T-helper 2 cell treated with Interferon-gamma antibody and Interleukin-4, amounts not matched to agents 100 ng/mL and 5 ng/mL, for 36 hours (primary cell): ENCODE data around the gene USP17L26. TPM values are rescaled to one million over a fixed set of nuclear protein-coding genes. Genes with fewer than 3 reads are reported as not detected.
"Not testable (repeated sequence)": the region's sequence is repeated elsewhere in the genome, so short reads cannot be mapped to it uniquely, and the experiment has no call there.

Experiments
- intact Hi-C: fragments of 100-400 bp; cut with micrococcal nuclease; formaldehyde crosslinking; loops from one replicate; pipeline ENCODE4 v1.15.1; 2023
- total RNA-seq: library from RNA; stranded (reverse); gene quantifications from 2 replicates; pipeline ENCODE4 v1.2.3, GENCODE V29; 2022

The USP17L26 gene
- total RNA-seq, result not detected in 2 replicates

DNA sequence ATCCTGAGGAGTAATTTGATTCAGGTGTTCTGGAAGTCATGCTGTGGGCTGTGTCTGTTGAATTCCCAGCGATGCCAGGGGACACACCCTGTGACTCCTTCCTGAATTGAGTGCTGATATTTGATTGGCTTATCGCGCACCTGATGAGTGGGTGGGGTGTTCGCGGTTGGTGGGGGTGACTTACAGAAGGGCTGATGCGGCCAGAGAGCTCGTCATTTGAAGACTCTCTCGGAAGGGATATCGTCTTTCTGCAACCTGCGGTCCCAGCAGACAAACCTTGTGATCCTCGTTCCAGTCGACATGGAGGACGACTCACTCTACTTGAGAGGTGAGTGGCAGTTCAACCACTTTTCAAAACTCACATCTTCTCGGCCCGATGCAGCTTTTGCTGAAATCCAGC lies at the start of gene USP17L26:
Gene USP17L26 (plus strand): TSS at position 301 of the 400 bp plus-strand sequence. CDS start 0 bp downstream, at position 301.
- intact Hi-C loops, result not testable (repeated sequence)

DNA sequence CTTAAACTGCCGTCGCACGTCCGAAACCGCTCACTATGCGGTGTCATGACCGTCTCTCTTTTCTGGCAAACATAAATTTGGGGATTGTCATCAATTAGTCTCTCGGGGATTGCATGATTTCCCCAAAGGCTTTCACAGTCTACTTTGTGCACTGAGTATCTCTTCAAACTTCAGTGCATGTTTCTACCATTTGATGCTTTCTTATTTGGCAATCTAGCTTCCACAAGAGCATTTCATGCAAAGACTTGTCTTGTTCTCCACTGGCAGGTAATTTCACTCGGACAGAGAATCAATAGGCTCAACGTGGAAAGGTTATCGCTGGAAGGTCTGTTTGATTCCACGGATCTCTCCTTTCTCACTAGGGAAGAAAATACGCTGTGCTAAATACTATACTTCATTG lies 10.3 kb upstream of the USP17L26 start:
- intact Hi-C loops, result not testable (repeated sequence)

DNA sequence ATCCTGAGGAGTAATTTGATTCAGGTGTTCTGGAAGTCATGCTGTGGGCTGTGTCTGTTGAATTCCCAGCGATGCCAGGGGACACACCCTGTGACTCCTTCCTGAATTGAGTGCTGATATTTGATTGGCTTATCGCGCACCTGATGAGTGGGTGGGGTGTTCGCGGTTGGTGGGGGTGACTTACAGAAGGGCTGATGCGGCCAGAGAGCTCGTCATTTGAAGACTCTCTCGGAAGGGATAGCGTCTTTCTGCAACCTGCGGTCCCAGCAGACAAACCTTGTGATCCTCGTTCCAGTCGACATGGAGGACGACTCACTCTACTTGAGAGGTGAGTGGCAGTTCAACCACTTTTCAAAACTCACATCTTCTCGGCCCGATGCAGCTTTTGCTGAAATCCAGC lies 9.6 kb upstream of the USP17L26 start, which contains the start of gene USP17L24:
Gene USP17L24 (plus strand): TSS at position 301 of the 400 bp plus-strand sequence. CDS start 0 bp downstream, at position 301.
- intact Hi-C loops, result not testable (repeated sequence)

- intact Hi-C loops, result not testable (repeated sequence)
Observed at GRCh38 chr4:9329611-9330010, 4.8 kb upstream of the USP17L26 start, which contains the start of gene USP17L25. Gene USP17L25 (plus strand): TSS chr4:9329911. CDS start chr4:9329911, 0 bp downstream.

DNA sequence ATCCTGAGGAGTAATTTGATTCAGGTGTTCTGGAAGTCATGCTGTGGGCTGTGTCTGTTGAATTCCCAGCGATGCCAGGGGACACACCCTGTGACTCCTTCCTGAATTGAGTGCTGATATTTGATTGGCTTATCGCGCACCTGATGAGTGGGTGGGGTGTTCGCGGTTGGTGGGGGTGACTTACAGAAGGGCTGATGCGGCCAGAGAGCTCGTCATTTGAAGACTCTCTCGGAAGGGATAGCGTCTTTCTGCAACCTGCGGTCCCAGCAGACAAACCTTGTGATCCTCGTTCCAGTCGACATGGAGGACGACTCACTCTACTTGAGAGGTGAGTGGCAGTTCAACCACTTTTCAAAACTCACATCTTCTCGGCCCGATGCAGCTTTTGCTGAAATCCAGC lies 4.6 kb downstream of the USP17L26 start, which contains the start of gene USP17L5:
Gene USP17L5 (plus strand): TSS at position 301 of the 400 bp plus-strand sequence. CDS start 0 bp downstream, at position 301.
- intact Hi-C loops, result not testable (repeated sequence)

DNA sequence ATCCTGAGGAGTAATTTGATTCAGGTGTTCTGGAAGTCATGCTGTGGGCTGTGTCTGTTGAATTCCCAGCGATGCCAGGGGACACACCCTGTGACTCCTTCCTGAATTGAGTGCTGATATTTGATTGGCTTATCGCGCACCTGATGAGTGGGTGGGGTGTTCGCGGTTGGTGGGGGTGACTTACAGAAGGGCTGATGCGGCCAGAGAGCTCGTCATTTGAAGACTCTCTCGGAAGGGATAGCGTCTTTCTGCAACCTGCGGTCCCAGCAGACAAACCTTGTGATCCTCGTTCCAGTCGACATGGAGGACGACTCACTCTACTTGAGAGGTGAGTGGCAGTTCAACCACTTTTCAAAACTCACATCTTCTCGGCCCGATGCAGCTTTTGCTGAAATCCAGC lies 9.4 kb downstream of the USP17L26 start, which contains the start of gene USP17L27:
Gene USP17L27 (plus strand): TSS at position 301 of the 400 bp plus-strand sequence. CDS start 0 bp downstream, at position 301.
- intact Hi-C loops, result not testable (repeated sequence)

DNA sequence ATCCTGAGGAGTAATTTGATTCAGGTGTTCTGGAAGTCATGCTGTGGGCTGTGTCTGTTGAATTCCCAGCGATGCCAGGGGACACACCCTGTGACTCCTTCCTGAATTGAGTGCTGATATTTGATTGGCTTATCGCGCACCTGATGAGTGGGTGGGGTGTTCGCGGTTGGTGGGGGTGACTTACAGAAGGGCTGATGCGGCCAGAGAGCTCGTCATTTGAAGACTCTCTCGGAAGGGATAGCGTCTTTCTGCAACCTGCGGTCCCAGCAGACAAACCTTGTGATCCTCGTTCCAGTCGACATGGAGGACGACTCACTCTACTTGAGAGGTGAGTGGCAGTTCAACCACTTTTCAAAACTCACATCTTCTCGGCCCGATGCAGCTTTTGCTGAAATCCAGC lies 14.1 kb downstream of the USP17L26 start, which contains the start of gene USP17L28:
Gene USP17L28 (plus strand): TSS at position 301 of the 400 bp plus-strand sequence. CDS start 0 bp downstream, at position 301.
- intact Hi-C loops, result not testable (repeated sequence)

DNA sequence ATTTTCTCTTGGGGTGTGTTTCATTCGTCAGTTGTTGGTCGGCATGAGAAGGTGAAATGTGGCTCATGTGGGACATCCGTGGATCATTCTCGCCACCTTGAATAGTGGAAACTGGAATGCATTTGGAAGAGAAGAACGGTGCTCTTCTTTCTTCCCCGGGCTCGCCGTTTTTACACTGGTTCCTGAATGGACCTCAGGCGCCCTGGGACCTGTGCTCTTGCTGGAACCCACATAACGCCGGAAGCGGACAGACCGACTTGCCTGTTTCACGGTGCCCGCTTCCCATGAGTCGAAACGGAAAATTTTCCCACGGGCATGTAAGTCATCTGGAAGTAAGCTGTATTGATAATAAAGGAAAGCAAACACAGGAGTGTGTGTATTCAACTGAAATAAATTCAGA lies 16.4 kb downstream of the USP17L26 start:
- intact Hi-C loops, result not testable (repeated sequence)

- intact Hi-C loops, result not testable (repeated sequence)
Observed at GRCh38 chr4:9353338-9353737, 18.9 kb downstream of the USP17L26 start, which contains the start of gene USP17L29. Gene USP17L29 (plus strand): TSS chr4:9353638. CDS start chr4:9353638, 0 bp downstream.

DNA sequence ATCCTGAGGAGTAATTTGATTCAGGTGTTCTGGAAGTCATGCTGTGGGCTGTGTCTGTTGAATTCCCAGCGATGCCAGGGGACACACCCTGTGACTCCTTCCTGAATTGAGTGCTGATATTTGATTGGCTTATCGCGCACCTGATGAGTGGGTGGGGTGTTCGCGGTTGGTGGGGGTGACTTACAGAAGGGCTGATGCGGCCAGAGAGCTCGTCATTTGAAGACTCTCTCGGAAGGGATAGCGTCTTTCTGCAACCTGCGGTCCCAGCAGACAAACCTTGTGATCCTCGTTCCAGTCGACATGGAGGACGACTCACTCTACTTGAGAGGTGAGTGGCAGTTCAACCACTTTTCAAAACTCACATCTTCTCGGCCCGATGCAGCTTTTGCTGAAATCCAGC lies 28.4 kb downstream of the USP17L26 start, which contains the start of gene USP17L30:
Gene USP17L30 (plus strand): TSS at position 301 of the 400 bp plus-strand sequence. CDS start 0 bp downstream, at position 301.
- intact Hi-C loops, result not testable (repeated sequence)

DNA sequence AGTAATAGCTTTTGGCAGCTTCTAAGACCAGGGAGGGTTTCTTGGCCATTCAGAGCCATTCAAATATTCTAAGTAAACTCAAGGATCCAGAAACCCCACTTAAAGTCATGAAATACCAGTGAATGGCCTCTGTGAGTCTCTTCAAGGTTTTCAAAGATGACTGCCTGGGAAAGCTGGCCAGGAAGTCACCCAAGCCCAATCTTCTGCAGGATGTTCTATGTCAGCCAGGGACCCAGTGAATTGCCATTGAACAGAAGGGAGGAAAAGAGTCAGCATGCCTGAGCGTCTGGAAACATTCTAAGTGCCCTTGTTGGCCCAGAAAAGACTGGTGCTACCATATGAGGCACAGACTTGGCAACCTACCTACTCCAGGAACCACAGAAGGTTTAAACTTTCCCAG lies 45.4 kb downstream of the USP17L26 start:
- intact Hi-C loops, result not testable (repeated sequence)

DNA sequence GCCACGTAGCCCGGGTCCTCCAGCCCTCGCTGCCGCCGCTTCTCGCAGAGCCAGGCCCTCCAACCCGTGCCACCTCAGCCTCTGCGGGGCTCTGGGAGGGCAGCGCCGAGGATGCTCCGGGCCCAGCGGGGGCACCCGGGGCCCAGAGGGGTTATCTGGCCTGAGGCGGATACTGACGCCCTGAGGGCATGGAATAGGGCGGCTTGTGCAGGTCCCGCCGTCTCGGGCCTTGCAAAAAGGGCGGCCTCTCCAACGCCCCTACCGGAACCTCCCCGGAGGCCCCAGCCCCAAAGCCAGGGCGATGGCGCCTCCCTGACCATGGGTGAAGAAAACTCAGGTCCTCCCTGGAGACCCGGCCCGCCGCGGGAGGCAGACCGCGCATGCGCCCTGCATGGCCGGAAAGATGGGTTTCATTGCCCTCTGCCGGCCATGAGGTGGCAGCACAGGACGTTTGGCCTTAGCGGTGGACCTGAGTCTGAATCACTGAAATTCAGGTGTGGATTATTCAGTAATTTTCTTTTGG lies 46.6 kb downstream of the USP17L26 start:
- intact Hi-C loops, result not testable (repeated sequence)

DNA sequence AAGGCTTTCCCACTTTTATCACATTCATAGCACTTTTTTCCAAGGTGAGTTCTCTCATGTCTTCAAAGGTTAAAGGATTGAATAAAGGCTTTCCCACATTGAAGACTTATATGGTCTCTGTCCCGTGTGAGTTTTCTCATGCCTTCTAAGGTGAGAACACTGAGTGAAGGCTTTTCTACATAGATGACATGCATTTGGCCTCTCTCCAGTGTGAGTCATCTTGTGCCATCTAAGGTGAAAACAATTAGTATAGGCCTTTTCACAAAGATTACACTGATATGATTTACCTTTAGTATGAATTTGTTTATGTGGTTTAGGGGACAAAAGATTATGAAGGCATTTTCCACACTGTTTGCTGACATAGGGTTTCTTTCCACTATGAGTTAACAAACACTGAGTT lies 49.7 kb downstream of the USP17L26 start:
- intact Hi-C loops, result no loop called here

Other genes with a start within 250 kb of the USP17L26 start
- gene FAM90A26, start 164.2 kb upstream of the USP17L26 start, total RNA-seq, result not detected in 2 replicates
- not detected in 2 replicates for gene USP17L10, start 124.0 kb upstream of the USP17L26 start, total RNA-seq
- gene USP17L11, start 119.3 kb upstream of the USP17L26 start, total RNA-seq, result not detected in 2 replicates
- gene USP17L12, start 114.5 kb upstream of the USP17L26 start, total RNA-seq, result not detected in 2 replicates
- gene USP17L13, start 109.8 kb upstream of the USP17L26 start, total RNA-seq, result not detected in 2 replicates
- gene USP17L15, start 100.3 kb upstream of the USP17L26 start, total RNA-seq, result not detected in 2 replicates
- gene USP17L17, start 90.8 kb upstream of the USP17L26 start, total RNA-seq, result not detected in 2 replicates
- not detected in 2 replicates for gene USP17L18, start 86.0 kb upstream of the USP17L26 start, total RNA-seq
- gene USP17L19, start 81.3 kb upstream of the USP17L26 start, total RNA-seq, result not detected in 2 replicates
- gene USP17L20, start 76.5 kb upstream of the USP17L26 start, total RNA-seq, result not detected in 2 replicates
- gene USP17L21, start 71.8 kb upstream of the USP17L26 start, total RNA-seq, result not detected in 2 replicates
- gene USP17L22, start 67.0 kb upstream of the USP17L26 start, total RNA-seq, result not detected in 2 replicates
- gene USP17L24, start 9.5 kb upstream of the USP17L26 start, total RNA-seq, result not detected in 2 replicates
- gene USP17L25, start 4.7 kb upstream of the USP17L26 start, total RNA-seq, result not detected in 2 replicates
- gene USP17L5, start 4.7 kb downstream of the USP17L26 start, total RNA-seq, result not detected in 2 replicates
- not detected in 2 replicates for gene USP17L27, start 9.5 kb downstream of the USP17L26 start, total RNA-seq
- gene USP17L28, start 14.2 kb downstream of the USP17L26 start, total RNA-seq, result not detected in 2 replicates
- gene USP17L29, start 19.0 kb downstream of the USP17L26 start, total RNA-seq, result not detected in 2 replicates
- gene USP17L30, start 28.5 kb downstream of the USP17L26 start, total RNA-seq, result not detected in 2 replicates
- gene DEFB131A, start 109.8 kb downstream of the USP17L26 start, total RNA-seq, result not detected in 2 replicates